Measurements from ENCODE around the gene CETN2. TPM values are rescaled to one million over a fixed set of nuclear protein-coding genes. Genes with fewer than 3 reads are reported as not detected.
"Not testable (repeated sequence)": the region's sequence is repeated elsewhere in the genome, so short reads cannot be mapped to it uniquely, and the experiment has no call there.

CETN2 gene
- polyA plus RNA-seq, 1 donor (not counting 4 experiments of a cell fraction or from before 2014, with no cell fraction given) = 69.0 TPM

GRCh38 chrX:152810403-152810802, 20.2 kb downstream of the CETN2 start:
- Histone ChIP-seq H3K9me3 (ENCODE audit: control insufficient read depth, low read depth, low read length) (no peaks in the 10 kb centered on the region), H3K4me2 (ENCODE audit: control insufficient read depth, extremely low read depth, insufficient read depth, low read depth, low read length) (no peak overlapping the region), H3K9me1 (ENCODE audit: control insufficient read depth, extremely low read depth, insufficient read depth, low read length) (no peaks in the 10 kb centered on the region), H3K27ac (ENCODE audit: control insufficient read depth, insufficient read depth, low read length) (no peak overlapping the region), H3K79me2 (ENCODE audit: control insufficient read depth, insufficient read depth, low read length) (no peaks in the 10 kb centered on the region), H3K27me3 (ENCODE audit: control insufficient read depth, extremely low read depth, insufficient read depth, low read length) (no peaks in the 10 kb centered on the region), H3K4me1 (ENCODE audit: control insufficient read depth, extremely low read depth, insufficient read depth, low read length) (no peaks in the 10 kb centered on the region), H3K36me3 (ENCODE audit: control insufficient read depth in 2 of 2, extremely low read depth in 1 of 2, insufficient read depth in 2 of 2, low read length in 2 of 2) (no peaks in the 10 kb centered on the region), H3K9ac (ENCODE audit: control insufficient read depth, extremely low read depth, insufficient read depth, low read length) (no peak overlapping the region), H2AFZ (ENCODE audit: control insufficient read depth, low read length) (no peak overlapping the region), H4K20me1 (ENCODE audit: control insufficient read depth, extremely low read depth, insufficient read depth, low read length) (no peaks in the 10 kb centered on the region), H3K4me3 (ENCODE audit: control insufficient read depth in 2 of 3, extremely low read depth in 1 of 3, insufficient read depth in 2 of 3, low read depth in 1 of 3, low read length in 3 of 3) (no peak overlapping the region)
- TF ChIP-seq EZH2 (IDR thresholded peaks at IDR 0.05; ENCODE audit: low read length) = no peak
- FAIRE-seq (no peak), DNase-seq (ENCODE audit: low read depth, low spot score) (no peak)
- dilution Hi-C loops (cut with MboI; ENCODE audit: extremely low pct_ligation_motif_present, low sequenced_read_pairs) = no loop called here

- Histone ChIP-seq H3K79me2 (ENCODE audit: control insufficient read depth, insufficient read depth, low read length) (no peaks in the 10 kb centered on the region), H3K27me3 (ENCODE audit: control insufficient read depth, extremely low read depth, insufficient read depth, low read length) (no peaks in the 10 kb centered on the region), H3K4me3 (ENCODE audit: control insufficient read depth in 2 of 3, extremely low read depth in 1 of 3, insufficient read depth in 2 of 3, low read depth in 1 of 3, low read length in 3 of 3) (no peak overlapping the region), H3K36me3 (ENCODE audit: control insufficient read depth in 2 of 2, extremely low read depth in 1 of 2, insufficient read depth in 2 of 2, low read length in 2 of 2) (no peaks in the 10 kb centered on the region), H4K20me1 (ENCODE audit: control insufficient read depth, extremely low read depth, insufficient read depth, low read length) (no peaks in the 10 kb centered on the region), H3K4me1 (ENCODE audit: control insufficient read depth, extremely low read depth, insufficient read depth, low read length) (no peaks in the 10 kb centered on the region), H3K9me3 (ENCODE audit: control insufficient read depth, low read depth, low read length) (no peaks in the 10 kb centered on the region), H3K9ac (ENCODE audit: control insufficient read depth, extremely low read depth, insufficient read depth, low read length) (no peak overlapping the region), H3K9me1 (ENCODE audit: control insufficient read depth, extremely low read depth, insufficient read depth, low read length) (no peaks in the 10 kb centered on the region), H2AFZ (ENCODE audit: control insufficient read depth, low read length) (no peak overlapping the region), H3K4me2 (ENCODE audit: control insufficient read depth, extremely low read depth, insufficient read depth, low read depth, low read length) (no peak overlapping the region), H3K27ac (ENCODE audit: control insufficient read depth, insufficient read depth, low read length) (no peak overlapping the region)
- dilution Hi-C loops (cut with MboI; ENCODE audit: extremely low pct_ligation_motif_present, low sequenced_read_pairs) = no loop called here
- TF ChIP-seq CTCF (optimal IDR thresholded peaks at IDR 0.05 in 1 of 3, IDR thresholded peaks at IDR 0.05 in 1 of 3, conservative IDR thresholded peaks at IDR 0.05 in 1 of 3; ENCODE audit: extremely low read depth in 1 of 3, insufficient read depth in 2 of 3, low read length in 3 of 3) = no peak
- TF ChIP-seq EZH2 (IDR thresholded peaks at IDR 0.05; ENCODE audit: low read length) = no peak
- DNase-seq (ENCODE audit: low read depth, low spot score) (no peak), FAIRE-seq (no peak)
Observed at GRCh38 chrX:152806035-152806434, 24.5 kb downstream of the CETN2 start.

GRCh38 chrX:152798945-152799344, 31.6 kb downstream of the CETN2 start:
- no peak overlapping the region for H3K4me3 ChIP-seq (ENCODE audit: control insufficient read depth in 2 of 3, extremely low read depth in 1 of 3, insufficient read depth in 2 of 3, low read depth in 1 of 3, low read length in 3 of 3)
- TF ChIP-seq CTCF (optimal IDR thresholded peaks at IDR 0.05 in 1 of 3, IDR thresholded peaks at IDR 0.05 in 1 of 3, conservative IDR thresholded peaks at IDR 0.05 in 1 of 3; ENCODE audit: extremely low read depth in 1 of 3, insufficient read depth in 2 of 3, low read length in 3 of 3) = no peak
- no peak for TF ChIP-seq EZH2 (IDR thresholded peaks at IDR 0.05; ENCODE audit: low read length)
- no peaks in the 10 kb centered on the region for H3K36me3 ChIP-seq (ENCODE audit: control insufficient read depth in 2 of 2, extremely low read depth in 1 of 2, insufficient read depth in 2 of 2, low read length in 2 of 2)
- H3K9ac ChIP-seq (ENCODE audit: control insufficient read depth, extremely low read depth, insufficient read depth, low read length) = no peak overlapping the region
- H4K20me1 ChIP-seq (ENCODE audit: control insufficient read depth, extremely low read depth, insufficient read depth, low read length) = no peaks in the 10 kb centered on the region
- DNase-seq (ENCODE audit: low read depth, low spot score) (no peak), FAIRE-seq (no peak)
- no peaks in the 10 kb centered on the region for H3K9me3 ChIP-seq (ENCODE audit: control insufficient read depth, low read depth, low read length)
- no peaks in the 10 kb centered on the region for H3K27me3 ChIP-seq (ENCODE audit: control insufficient read depth, extremely low read depth, insufficient read depth, low read length)
- H2AFZ ChIP-seq (ENCODE audit: control insufficient read depth, low read length) = no peak overlapping the region
- no peak overlapping the region for H3K4me2 ChIP-seq (ENCODE audit: control insufficient read depth, extremely low read depth, insufficient read depth, low read depth, low read length)
- no peaks in the 10 kb centered on the region for H3K79me2 ChIP-seq (ENCODE audit: control insufficient read depth, insufficient read depth, low read length)
- H3K9me1 ChIP-seq (ENCODE audit: control insufficient read depth, extremely low read depth, insufficient read depth, low read length) = no peaks in the 10 kb centered on the region
- no peak overlapping the region for H3K27ac ChIP-seq (ENCODE audit: control insufficient read depth, insufficient read depth, low read length)
- H3K4me1 ChIP-seq (ENCODE audit: control insufficient read depth, extremely low read depth, insufficient read depth, low read length) = no peaks in the 10 kb centered on the region
- dilution Hi-C loops (cut with MboI; ENCODE audit: extremely low pct_ligation_motif_present, low sequenced_read_pairs) = no loop called here

GRCh38 chrX:152787062-152787461, 43.5 kb downstream of the CETN2 start:
- H3K4me2 ChIP-seq (ENCODE audit: control insufficient read depth, extremely low read depth, insufficient read depth, low read depth, low read length); H3K27ac ChIP-seq (ENCODE audit: control insufficient read depth, insufficient read depth, low read length); H3K4me1 ChIP-seq (ENCODE audit: control insufficient read depth, extremely low read depth, insufficient read depth, low read length); H4K20me1 ChIP-seq (ENCODE audit: control insufficient read depth, extremely low read depth, insufficient read depth, low read length); DNase-seq (ENCODE audit: low read depth, low spot score); H2AFZ ChIP-seq (ENCODE audit: control insufficient read depth, low read length); H3K9ac ChIP-seq (ENCODE audit: control insufficient read depth, extremely low read depth, insufficient read depth, low read length); H3K9me1 ChIP-seq (ENCODE audit: control insufficient read depth, extremely low read depth, insufficient read depth, low read length); dilution Hi-C loops (cut with MboI; ENCODE audit: extremely low pct_ligation_motif_present, low sequenced_read_pairs); H3K79me2 ChIP-seq (ENCODE audit: control insufficient read depth, insufficient read depth, low read length); H3K9me3 ChIP-seq (ENCODE audit: control insufficient read depth, low read depth, low read length); H3K4me3 ChIP-seq (ENCODE audit: control insufficient read depth in 2 of 3, extremely low read depth in 1 of 3, insufficient read depth in 2 of 3, low read depth in 1 of 3, low read length in 3 of 3); H3K27me3 ChIP-seq (ENCODE audit: control insufficient read depth, extremely low read depth, insufficient read depth, low read length); H3K36me3 ChIP-seq (ENCODE audit: control insufficient read depth in 2 of 2, extremely low read depth in 1 of 2, insufficient read depth in 2 of 2, low read length in 2 of 2); FAIRE-seq: not testable (repeated sequence)
